NCI-H187 treated with DMSO at 0.1 percent for 48 hours (cell line): ENCODE data around the gene EFL1.

Experiments
- DNase-seq: peaks from one replicate; lab custom pipeline; 2025; lab: John Stamatoyannopoulos, UW

Gene EFL1

GRCh38 chr15:82081914-82082762 lies 180.4 kb downstream of the EFL1 start:
- DNase-seq = no peak

- DNase-seq = no peak
These were observed 181.8 kb downstream of the EFL1 start for GRCh38 chr15:82080774-82081173.
